ENCODE data around the gene RAD23A. TPM values are rescaled to one million over a fixed set of nuclear protein-coding genes. Genes with fewer than 3 reads are reported as not detected.

The RAD23A gene
- total and polyA plus RNA-seq, 2 of the 4 experiments (the other 2 are of a cell fraction), result 54.3 to 67.8 TPM

DNA sequence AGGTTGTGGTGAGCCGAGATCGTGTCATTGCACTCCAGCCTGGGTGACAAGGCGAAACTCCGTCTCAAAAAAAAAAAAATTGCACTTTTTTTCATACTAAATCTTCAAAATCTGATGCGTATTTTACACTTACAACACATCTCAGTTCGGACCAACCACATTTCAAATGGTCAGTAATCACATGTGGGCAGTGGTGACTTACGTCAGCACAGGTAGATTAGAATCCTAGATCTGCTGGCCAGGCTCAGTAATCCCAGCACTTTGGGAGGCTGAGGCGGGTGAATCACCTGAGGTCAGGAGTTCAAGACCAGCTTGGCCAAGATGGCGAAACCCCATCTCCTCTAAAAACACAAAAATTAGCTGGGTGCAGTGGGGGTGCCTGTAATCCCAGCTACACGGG, 10.6 kb upstream of the RAD23A start (continued):
- TF ChIP-seq, protein P1, sequence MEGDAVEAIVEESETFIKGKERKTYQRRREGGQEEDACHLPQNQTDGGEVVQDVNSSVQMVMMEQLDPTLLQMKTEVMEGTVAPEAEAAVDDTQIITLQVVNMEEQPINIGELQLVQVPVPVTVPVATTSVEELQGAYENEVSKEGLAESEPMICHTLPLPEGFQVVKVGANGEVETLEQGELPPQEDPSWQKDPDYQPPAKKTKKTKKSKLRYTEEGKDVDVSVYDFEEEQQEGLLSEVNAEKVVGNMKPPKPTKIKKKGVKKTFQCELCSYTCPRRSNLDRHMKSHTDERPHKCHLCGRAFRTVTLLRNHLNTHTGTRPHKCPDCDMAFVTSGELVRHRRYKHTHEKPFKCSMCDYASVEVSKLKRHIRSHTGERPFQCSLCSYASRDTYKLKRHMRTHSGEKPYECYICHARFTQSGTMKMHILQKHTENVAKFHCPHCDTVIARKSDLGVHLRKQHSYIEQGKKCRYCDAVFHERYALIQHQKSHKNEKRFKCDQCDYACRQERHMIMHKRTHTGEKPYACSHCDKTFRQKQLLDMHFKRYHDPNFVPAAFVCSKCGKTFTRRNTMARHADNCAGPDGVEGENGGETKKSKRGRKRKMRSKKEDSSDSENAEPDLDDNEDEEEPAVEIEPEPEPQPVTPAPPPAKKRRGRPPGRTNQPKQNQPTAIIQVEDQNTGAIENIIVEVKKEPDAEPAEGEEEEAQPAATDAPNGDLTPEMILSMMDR (conservative IDR thresholded peaks at IDR 0.05; ENCODE audit: low read depth, low read length), result no peak
- TF ChIP-seq CHD1 (IDR thresholded peaks at IDR 0.05; ENCODE audit: low read depth, low read length) (no peak), CEBPB (IDR thresholded peaks at IDR 0.05; ENCODE audit: low read depth, low read length) (no peak)

DNA sequence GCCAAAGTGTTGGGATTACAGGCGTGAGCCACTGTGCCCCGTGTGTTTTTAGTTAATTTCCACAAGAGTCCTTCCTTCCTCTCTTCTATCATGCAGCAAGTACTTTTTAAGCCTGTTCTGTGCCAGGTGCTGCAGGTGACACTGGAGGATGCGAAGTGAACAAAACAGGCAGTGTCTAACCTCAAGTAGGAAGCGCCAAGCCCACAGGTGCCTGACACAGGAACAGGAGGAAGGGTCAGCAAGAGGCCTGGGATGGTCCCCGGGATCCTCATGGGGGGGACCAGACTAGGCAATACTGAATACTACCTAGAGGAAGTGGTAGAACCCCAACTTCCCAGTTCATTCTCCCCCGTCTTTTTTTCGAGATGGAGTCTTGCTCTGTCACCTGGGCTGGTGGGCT, 9.1 kb upstream of the RAD23A start:
- no peak overlapping the region for H3K56ac ChIP-seq (ENCODE audit: extremely low read depth, insufficient read depth, low read length)
- H4K5ac ChIP-seq (ENCODE audit: low read depth, low read length), result no peak overlapping the region
- intact Hi-C loops (cut with micrococcal nuclease) (no loop called here), in situ Hi-C loops (cut with MboI; ENCODE audit: low sequenced_read_pairs) (no loop called here), dilution Hi-C loops (cut with HindIII; ENCODE audit: low sequenced_read_pairs, unreplicated experiment) (no loop called here)
- H3K18ac ChIP-seq (ENCODE audit: low read depth, low read length), result no peak overlapping the region
- H3K27ac ChIP-seq (ENCODE audit: insufficient read depth, low read length), result no peak overlapping the region
- POLR2A ChIA-PET (ENCODE audit: unreplicated experiment), result no interaction called here
- no peak overlapping the region for H3K4ac ChIP-seq (ENCODE audit: low read depth, low read length)
- no peak overlapping the region for H2BK5ac ChIP-seq (ENCODE audit: low read depth, low read length, poor library complexity, severe bottlenecking)
- ATAC-seq (ENCODE audit: low read depth), result no peak
- no peak overlapping the region for H3K4me2 ChIP-seq (ENCODE audit: low read depth, low read length)
- H3K14ac ChIP-seq (replicated peaks; ENCODE audit: low read depth, low read length), result no peak overlapping the region
- no TSS peak for BruUV-seq (replicated peaks)
- CTCF ChIA-PET, result no interaction called here
- H3K4me1 ChIP-seq (ENCODE audit: control insufficient read depth, insufficient read depth, low read length), result peaks cover 20% of the 10 kb centered on the region
- no peak overlapping the region for H2BK20ac ChIP-seq (ENCODE audit: low read depth, low read length)
- no peak overlapping the region for H2BK15ac ChIP-seq (ENCODE audit: low read depth, low read length)
- peaks cover 43% of the 10 kb centered on the region for H4K20me1 ChIP-seq (ENCODE audit: insufficient read depth, low read length)
- no peak overlapping the region for H2AK5ac ChIP-seq (ENCODE audit: low read depth, low read length)
- no peaks in the 10 kb centered on the region for H3K9me3 ChIP-seq (ENCODE audit: control insufficient read depth, insufficient read depth, low read length)
- no peak overlapping the region for H2BK120ac ChIP-seq (ENCODE audit: low read depth, low read length)
- WGBS, 2 experiments (ENCODE audit: extremely low coverage in 2 of 2, insufficient read length in 1 of 2), result no CpG with 5 or more reads among the region's 7 CpGs
- peaks cover 21% of the 10 kb centered on the region for H3K36me3 ChIP-seq (ENCODE audit: control insufficient read depth, insufficient read depth, low read length)
- H3K9ac ChIP-seq (ENCODE audit: low read depth, low read length), result no peak overlapping the region
- no peak overlapping the region for H3K23ac ChIP-seq (ENCODE audit: low read depth, low read length)
- no peak overlapping the region for H4K8ac ChIP-seq (ENCODE audit: low read depth in 2 of 2, low read length in 2 of 2)
- no peak overlapping the region for H3K4me3 ChIP-seq (ENCODE audit: insufficient read depth, low read depth, low read length)
- H2AK9ac ChIP-seq (replicated peaks; ENCODE audit: low read depth, low read length, poor library complexity), result peak overlapping the region; percentile 48
- no peak overlapping the region for H4K91ac ChIP-seq (ENCODE audit: insufficient read depth, low read depth, low read length)
- peaks cover 5 to 53% of the 10 kb centered on the region in 2 experiments; a peak in 3 of 4 replicates for H3K79me1 ChIP-seq (ENCODE audit: low read depth in 1 of 2, low read length in 2 of 2)
- no peaks in the 10 kb centered on the region for H3K27me3 ChIP-seq (ENCODE audit: control insufficient read depth, insufficient read depth, low read length)
- H3K9me1 ChIP-seq (ENCODE audit: insufficient read depth, low read length), result peaks cover 20% of the 10 kb centered on the region
- no peak overlapping the region for H2AFZ ChIP-seq (replicated peaks; ENCODE audit: low read length, poor library complexity)
- DNase-seq, result no peak
- TF ChIP-seq, protein P2, sequence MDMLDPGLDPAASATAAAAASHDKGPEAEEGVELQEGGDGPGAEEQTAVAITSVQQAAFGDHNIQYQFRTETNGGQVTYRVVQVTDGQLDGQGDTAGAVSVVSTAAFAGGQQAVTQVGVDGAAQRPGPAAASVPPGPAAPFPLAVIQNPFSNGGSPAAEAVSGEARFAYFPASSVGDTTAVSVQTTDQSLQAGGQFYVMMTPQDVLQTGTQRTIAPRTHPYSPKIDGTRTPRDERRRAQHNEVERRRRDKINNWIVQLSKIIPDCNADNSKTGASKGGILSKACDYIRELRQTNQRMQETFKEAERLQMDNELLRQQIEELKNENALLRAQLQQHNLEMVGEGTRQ (IDR thresholded peaks at IDR 0.05; ENCODE audit: low read depth, low read length), result no peak
- no peak for TF ChIP-seq FOS (IDR thresholded peaks at IDR 0.05; ENCODE audit: low read depth, low read length)
- TF ChIP-seq POLR2A (IDR thresholded peaks at IDR 0.05; ENCODE audit: low read depth, low read length), result no peak
- no peak for TF ChIP-seq CHD1 (IDR thresholded peaks at IDR 0.05; ENCODE audit: low read depth, low read length)
- TF ChIP-seq RFX5 (IDR thresholded peaks at IDR 0.05; ENCODE audit: low read depth, low read length), result no peak
- no peak for TF ChIP-seq RCOR1 (IDR thresholded peaks at IDR 0.05; ENCODE audit: insufficient replicate concordance, low read length)
- TF ChIP-seq MAZ (IDR thresholded peaks at IDR 0.05; ENCODE audit: borderline replicate concordance, low read depth, low read length), result no peak
- no peak for TF ChIP-seq SMC3 (IDR thresholded peaks at IDR 0.05; ENCODE audit: low read depth, low read length)
- TF ChIP-seq MAFK (IDR thresholded peaks at IDR 0.05; ENCODE audit: low read depth, low read length), result no peak
- TF ChIP-seq CEBPB (IDR thresholded peaks at IDR 0.05; ENCODE audit: low read depth, low read length), result no peak
- no peak for TF ChIP-seq NFE2L2 (IDR thresholded peaks at IDR 0.05; ENCODE audit: low read depth, low read length)
- TF ChIP-seq RAD21 (IDR thresholded peaks at IDR 0.05; ENCODE audit: low read length), result no peak
- no peak for TF ChIP-seq MXI1 (IDR thresholded peaks at IDR 0.05; ENCODE audit: borderline replicate concordance, low read depth, low read length)
- no peak for TF ChIP-seq BHLHE40 (IDR thresholded peaks at IDR 0.05; ENCODE audit: low read depth, low read length)

Measured in IMR-90 (cell line).